22Rv1 (cell line): ENCODE measurements around the gene PCNX1.

Source experiments
- H3K27ac ChIP-seq: fragments of 450-650 bp; 2 replicates; pipeline ENCODE4 v1.5.1; 2017
- CTCF ChIP-seq: fragments of 450-650 bp; IDR thresholded peaks from 2 replicates; pipeline ENCODE4 v1.5.1; 2017; ENCODE audit warnings: mild to moderate bottlenecking
- ZFX ChIP-seq: fragments of 450-650 bp; IDR thresholded peaks from 2 replicates; pipeline ENCODE4 v1.6.1; 2017; ENCODE audit warnings: antibody characterized with exemption, borderline replicate concordance

The PCNX1 gene

GRCh38 chr14:70890826-70891659 is 16.2 kb upstream of the PCNX1 start:
- no peak overlapping the region for H3K27ac ChIP-seq
- TF ChIP-seq CTCF (no peak), ZFX (no peak)

- TF ChIP-seq CTCF (no peak), ZFX (no peak)
Observed at GRCh38 chr14:70891737-70892136, 15.5 kb upstream of the PCNX1 start.

DNA sequence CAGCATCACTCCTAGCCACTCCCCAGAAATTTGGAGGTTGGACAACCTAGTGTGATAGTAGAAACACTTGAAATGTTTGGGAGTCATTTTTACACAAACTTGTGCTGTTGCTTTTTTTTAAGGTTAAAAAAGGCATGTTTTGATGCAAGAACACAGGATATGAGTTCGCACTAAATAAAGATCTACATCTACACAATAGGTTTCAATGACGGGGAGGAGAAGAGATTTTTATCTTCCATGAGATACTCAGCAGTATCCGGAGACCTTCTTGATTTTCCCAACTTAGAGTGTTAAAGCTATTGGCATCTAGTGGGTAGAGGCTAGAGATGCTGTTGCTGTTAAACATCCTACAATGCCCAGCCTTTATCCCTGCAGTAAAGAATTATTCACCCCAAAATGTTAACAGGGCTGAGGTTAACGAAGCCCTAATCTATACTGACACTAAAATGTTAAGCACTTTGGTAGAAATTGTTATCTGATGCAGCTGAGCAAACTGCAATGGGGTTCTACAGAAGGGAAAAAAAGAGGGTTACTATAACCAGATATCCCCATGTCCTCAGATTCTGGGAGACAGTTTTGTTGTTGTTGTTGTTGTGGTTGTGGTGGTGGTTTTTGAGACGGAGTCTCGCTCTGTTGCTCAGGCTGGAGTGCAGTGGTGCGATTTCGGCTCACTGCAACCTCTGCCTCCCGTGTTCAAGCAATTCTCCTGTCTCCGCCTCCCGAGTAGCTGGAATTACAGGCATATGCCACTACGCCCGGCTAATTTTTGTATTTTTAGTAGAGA is 14.0 kb upstream of the PCNX1 start:
- H3K27ac ChIP-seq = no peak overlapping the region
- TF ChIP-seq CTCF = no peak

More at GRCh38 chr14:70891737-70892136, 15.5 kb upstream of the PCNX1 start:
- no peak overlapping the region for H3K27ac ChIP-seq

DNA sequence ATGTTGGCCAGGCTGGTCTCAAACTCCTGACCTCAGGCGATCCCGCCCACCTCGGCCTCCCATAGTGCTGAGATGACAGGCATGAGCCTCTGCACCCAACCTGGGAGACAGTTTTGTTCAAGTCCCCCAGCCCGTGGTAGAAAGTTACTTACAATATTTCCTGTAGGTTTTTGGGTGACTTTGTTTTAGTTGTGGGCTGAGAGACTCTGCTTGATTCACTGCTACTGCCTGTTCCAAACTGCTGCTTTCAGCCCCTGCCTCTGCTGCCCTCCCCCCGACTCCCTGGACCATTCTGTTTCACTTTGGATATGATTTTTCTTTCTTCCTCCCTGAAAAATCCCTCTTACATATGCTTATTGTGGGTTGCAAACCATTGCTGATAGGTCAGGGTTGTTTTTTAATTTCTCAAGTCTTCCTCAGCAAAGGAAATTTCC is 13.4 kb upstream of the PCNX1 start:
- no peak for TF ChIP-seq CTCF
- no peak for TF ChIP-seq ZFX
- no peak overlapping the region for H3K27ac ChIP-seq

- no peak overlapping the region for H3K27ac ChIP-seq
- TF ChIP-seq ZFX = no peak
- TF ChIP-seq CTCF = no peak
Observed at GRCh38 chr14:70894868-70895267, 12.4 kb upstream of the PCNX1 start.

DNA sequence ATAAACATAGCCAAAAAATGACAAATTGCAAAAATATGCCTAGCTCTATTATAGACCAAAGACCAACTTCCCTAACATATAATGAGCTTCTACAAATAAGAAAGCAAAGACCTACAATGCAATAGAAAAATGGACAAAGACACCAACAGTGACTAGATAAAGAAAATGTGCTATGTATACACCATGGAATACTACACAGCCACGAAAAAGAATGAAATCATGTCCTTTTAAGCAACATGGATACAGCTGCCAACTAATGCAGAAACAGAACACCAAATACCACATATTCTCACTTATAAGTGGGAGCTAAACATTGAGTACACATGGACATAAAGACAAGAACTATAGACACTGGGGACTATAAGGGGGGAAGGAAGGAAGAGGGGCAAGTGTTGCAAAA is 10.9 kb upstream of the PCNX1 start:
- TF ChIP-seq CTCF (no peak), ZFX (no peak)
- H3K27ac ChIP-seq = no peak overlapping the region

GRCh38 chr14:70896981-70897380 is 10.3 kb upstream of the PCNX1 start:
- no peak overlapping the region for H3K27ac ChIP-seq
- TF ChIP-seq CTCF = no peak
- TF ChIP-seq ZFX = no peak
